GM12878 (cell line): ENCODE data around the gene SLC41A1. TPM values are rescaled to one million over a fixed set of nuclear protein-coding genes. Genes with fewer than 3 reads are reported as not detected.

Experiments used
- ATAC-seq: fragments of 200-7000 bp; cut with Tn5 transposase; 3 replicates; pipeline ENCODE4 v1.9.1; 2020; ENCODE audit warnings: mild to moderate bottlenecking, moderate library complexity
- BruUV-seq: library from RNA; stranded (reverse); fragments of 400-500 nt; replicated peaks from 2 replicates; lab custom pipeline; 2021; lab: Mats Ljungman, UMichigan
- CTCF ChIA-PET: fragments of 300-600 bp; sonication (Branson Sonifier 250); formaldehyde crosslinking; extraction: SDS; loops from one replicate; lab custom pipeline; 2021; ENCODE audit warnings: inconsistent platforms; lab: Yijun Ruan, JAX
- POLR2A ChIA-PET: fragments of 350-600 bp; formaldehyde crosslinking; extraction: SDS; loops from one replicate; lab custom pipeline; 2021; ENCODE audit warnings: inconsistent platforms; lab: Charles Lee
- RAD21 ChIA-PET: fragments of 300-600 bp; sonication (Branson Sonifier 250); formaldehyde crosslinking; loops from one replicate; lab custom pipeline; 2023; ENCODE audit warnings: antibody characterized with exemption; ENCODE audit not compliant: unreplicated experiment; lab: Charles Lee
- SMC1A ChIA-PET: fragments of 300-600 bp; sonication (Branson Sonifier 250); formaldehyde crosslinking; loops from one replicate; lab custom pipeline; 2023; ENCODE audit not compliant: unreplicated experiment, uncharacterized antibody; lab: Charles Lee
- DNase-seq: peaks from one replicate; pipeline ENCODE4 v3.0.0-alpha.2; 2011; ENCODE audit warnings: low read depth, low spot score
- FAIRE-seq: peaks from 3 replicates; lab custom pipeline; 2011; peaks lifted over from hg19 to GRCh38; lab: Jason Lieb, UNC
- H2AFZ ChIP-seq: 2 replicates; pipeline ENCODE4 v1.6.0; 2011; ENCODE audit warnings: low read depth, low read length, control low read depth; ENCODE audit not compliant: control insufficient read depth
- H3K27ac ChIP-seq: 2 replicates; pipeline ENCODE4 v1.5.1; 2011; ENCODE audit warnings: control low read depth; ENCODE audit not compliant: control insufficient read depth, insufficient read depth
- H3K27me3 ChIP-seq, 2 experiments: replicated peaks in 1 of 2; 2 replicates each; pipeline versions ENCODE4 v1.6.0 to v1.6.1; 2011; ENCODE audit warnings: low read length in 1 of 2; ENCODE audit not compliant: control insufficient read depth in 2 of 2, insufficient read depth in 2 of 2
- H3K36me3 ChIP-seq, 2 experiments: 2 replicates each; pipeline ENCODE4 v1.5.1; 2011; ENCODE audit warnings: low read length in 1 of 2; ENCODE audit not compliant: control insufficient read depth in 2 of 2, insufficient read depth in 2 of 2
- H3K4me1 ChIP-seq: 2 replicates; pipeline ENCODE4 v1.6.1; 2011; ENCODE audit warnings: mild to moderate bottlenecking, low read length, moderate library complexity, mixed read lengths; ENCODE audit not compliant: control insufficient read depth, insufficient read depth
- H3K4me2 ChIP-seq: 2 replicates; pipeline ENCODE4 v1.6.0; 2011; ENCODE audit warnings: control low read depth; ENCODE audit not compliant: control insufficient read depth, insufficient read depth
- H3K4me3 ChIP-seq: fragments of 200-600 bp; sonication (generic); 2 replicates; pipeline ENCODE4 v1.5.1; 2016
- H3K79me2 ChIP-seq: 2 replicates; pipeline ENCODE4 v1.6.0; 2011; ENCODE audit warnings: low read length; ENCODE audit not compliant: control insufficient read depth, insufficient read depth
- H3K9ac ChIP-seq: 2 replicates; pipeline ENCODE4 v1.8.0; 2011; ENCODE audit warnings: low read length, control low read depth, mixed read lengths; ENCODE audit not compliant: control insufficient read depth, insufficient read depth
- H3K9me3 ChIP-seq: replicated peaks from 3 replicates; pipeline ENCODE4 v1.5.1; 2011; ENCODE audit warnings: mild to moderate bottlenecking, low read length; ENCODE audit not compliant: control insufficient read depth, insufficient read depth
- H4K20me1 ChIP-seq: 2 replicates; pipeline ENCODE4 v1.6.0; 2011; ENCODE audit not compliant: control insufficient read depth, insufficient read depth
- BMI1 ChIP-seq: fragments of 450-650 bp; IDR thresholded peaks from 2 replicates; pipeline ENCODE4 v1.6.1; 2016; ENCODE audit warnings: mild to moderate bottlenecking, moderate library complexity, borderline replicate concordance
- CBX5 ChIP-seq: sonication (generic); IDR thresholded peaks from 2 replicates; pipeline ENCODE4 v1.6.1; 2016; ENCODE audit warnings: low read depth, moderate library complexity, mild to moderate bottlenecking, inconsistent platforms
- KDM1A ChIP-seq: fragments of 200-600 bp; sonication (generic); IDR thresholded peaks from 2 replicates; pipeline ENCODE4 v1.6.1; 2016; ENCODE audit warnings: borderline replicate concordance
- POLR2A ChIP-seq: IDR thresholded peaks from 2 replicates; pipeline ENCODE4 v1.6.1; 2011; ENCODE audit warnings: low read depth, mild to moderate bottlenecking, low read length
- SMAD1 ChIP-seq: fragments of 450-650 bp; IDR thresholded peaks from 2 replicates; pipeline ENCODE4 v1.6.1; 2018; ENCODE audit warnings: mild to moderate bottlenecking, low read depth; ENCODE audit not compliant: partially characterized antibody
- SUPT20H ChIP-seq: IDR thresholded peaks from 2 replicates; pipeline ENCODE4 v1.6.1; 2011; ENCODE audit warnings: low read depth, mild to moderate bottlenecking, low read length, moderate library complexity, borderline replicate concordance; ENCODE audit not compliant: control insufficient read depth
- WRNIP1 ChIP-seq: IDR thresholded peaks from 2 replicates; pipeline ENCODE4 v1.6.1; 2011; ENCODE audit warnings: low read depth, low read length, improper control_type of control experiment, borderline replicate concordance
- WGBS: methylation state at CpG from one replicate; pipeline ENCODE4 v1.1.6; 2016; ENCODE audit warnings: low lambda C conversion rate; ENCODE audit not compliant: insufficient replicate concordance, insufficient coverage; ENCODE audit errors: missing lambda C conversion rate; 5-methylcytosine and 5-hydroxymethylcytosine counted together
- in situ Hi-C: fragments of 300-500 bp; cut with MboI; formaldehyde crosslinking; loops from 9 replicates; pipeline ENCODE4 v1.14.3; 2018; ENCODE audit warnings: mixed read lengths
- intact Hi-C: fragments of 100-400 bp; cut with micrococcal nuclease; formaldehyde crosslinking; loops from one replicate; pipeline ENCODE4 v1.14.2; 2022; ENCODE audit not compliant: unreplicated experiment
- polyA plus RNA-seq, 11 experiments: library from polyadenylated mRNA; depleted of rRNA in 4 of 11; unstranded in 6 of 11; stranded (reverse) in 5 of 11; fragments of >200 nt; fragmentation: Nextera tagmentation in 4 of 11; fragmentation: Illumina TruSeq in 1 of 11; extraction: Ambion mirVana in 4 of 11; extraction: Trizol in 1 of 11; gene quantifications; 1 replicate in 1 of 11; 2 replicates in 10 of 11; pipeline versions ENCODE4 v1.2.1 to v1.2.3, GENCODE V29; 2011 to 2016; ENCODE audit warnings: inconsistent platforms in 2 of 11, missing spikeins in 2 of 11, low read depth in 1 of 11
- total RNA-seq, 4 experiments: library from RNA; depleted of rRNA in 3 of 4; stranded (reverse); fragments of >200 nt in 3 of 4; fragmentation: Illumina TruSeq in 1 of 4; extraction: Trizol in 1 of 4; gene quantifications; 2 replicates each; pipeline versions ENCODE4 v1.2.1 to v1.2.3, GENCODE V29; 2013 to 2021
- TF ChIP-seq, protein P1 (sequence below), 3 experiments: IDR thresholded peaks in 2 of 3; conservative IDR thresholded peaks in 1 of 3; 2 replicates each; pipeline ENCODE4 v1.5.1; 2011; ENCODE audit warnings: low read depth in 3 of 3, low read length in 3 of 3, mild to moderate bottlenecking in 3 of 3, control low read depth in 2 of 3, moderate library complexity in 2 of 3, inconsistent platforms in 1 of 3, mixed read lengths in 1 of 3; ENCODE audit not compliant: control insufficient read depth in 2 of 3, insufficient read depth in 1 of 3; ENCODE audit errors: extremely low read depth in 1 of 3

Gene SLC41A1
- total and polyA plus RNA-seq, 10 of the 15 experiments (the other 5 are each of a cell fraction or from before 2014, with no cell fraction given), result 0.13 to 11.3 (median 0.42) TPM

DNA sequence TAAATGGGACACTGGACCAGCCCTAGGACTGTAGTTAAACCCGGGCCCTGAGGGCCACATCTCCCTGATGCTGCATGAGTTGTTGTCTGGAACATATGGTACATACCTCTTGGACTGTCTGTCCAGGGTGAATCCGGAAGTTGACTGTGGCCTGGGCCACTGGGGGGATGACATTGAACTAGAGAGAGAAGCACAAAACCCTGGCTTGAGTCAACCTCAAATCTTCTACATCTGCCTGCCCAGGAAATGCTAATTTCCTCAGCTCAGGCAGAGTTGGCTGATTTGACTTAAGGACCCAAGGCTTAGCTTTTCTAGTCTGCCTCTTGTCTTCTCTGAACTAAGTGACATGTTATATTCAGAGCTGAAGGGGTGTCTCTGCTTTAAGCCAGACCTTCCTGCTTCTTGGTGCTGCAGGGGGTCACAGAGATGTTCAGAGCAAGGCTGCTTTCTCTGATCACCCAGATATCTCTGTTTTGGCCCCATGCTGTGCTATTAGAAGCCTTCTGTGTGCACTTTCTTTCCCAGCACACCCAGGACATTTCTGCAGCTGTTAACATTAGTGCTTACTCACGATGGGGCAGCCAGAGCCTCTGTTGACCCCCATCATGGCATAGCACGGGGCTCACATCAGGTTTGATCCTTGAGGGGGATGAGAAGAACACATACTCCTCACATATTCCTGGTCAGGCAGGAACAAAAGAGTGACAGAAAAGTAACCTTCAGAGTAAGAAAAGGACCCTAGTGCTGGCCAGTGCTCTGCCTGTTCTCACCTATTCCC lies 27.3 kb upstream of the SLC41A1 start:
- DNase-seq (no peak), ATAC-seq (no peak; the same call in 2 of the 3 replicates), FAIRE-seq (no peak)
- ChIA-PET RAD21 (interaction anchor here (0.8 kb wide), 1 partner anchor 48 kb away, joined by 3 read pairs; no protein-coding TSS in a partner anchor), CTCF (interaction anchor here (0.9 to 1.0 kb wide), 2 partner anchors 14 to 45 kb away, joined by 3 read pairs; no protein-coding TSS in a partner anchor), POLR2A (no interaction called here), SMC1A (interaction anchor here (1.2 kb wide), 1 partner anchor 90 kb away, joined by 3 read pairs; no protein-coding TSS in a partner anchor)
- no peak overlapping the region for H3K27ac ChIP-seq
- no peaks in the 10 kb centered on the region for H3K4me1 ChIP-seq
- H3K79me2 ChIP-seq, result no peaks in the 10 kb centered on the region
- no peak overlapping the region for H3K4me3 ChIP-seq
- BruUV-seq, result no TSS peak
- no peaks in the 10 kb centered on the region for H4K20me1 ChIP-seq
- 8% methylated on average over 4 of the region's 4 CpGs for WGBS
- TF ChIP-seq POLR2A (no peak), SMAD1 (no peak), SUPT20H (no peak), WRNIP1 (no peak), KDM1A (no peak), CBX5 (no peak), BMI1 (no peak)
- TF ChIP-seq, protein P1, sequence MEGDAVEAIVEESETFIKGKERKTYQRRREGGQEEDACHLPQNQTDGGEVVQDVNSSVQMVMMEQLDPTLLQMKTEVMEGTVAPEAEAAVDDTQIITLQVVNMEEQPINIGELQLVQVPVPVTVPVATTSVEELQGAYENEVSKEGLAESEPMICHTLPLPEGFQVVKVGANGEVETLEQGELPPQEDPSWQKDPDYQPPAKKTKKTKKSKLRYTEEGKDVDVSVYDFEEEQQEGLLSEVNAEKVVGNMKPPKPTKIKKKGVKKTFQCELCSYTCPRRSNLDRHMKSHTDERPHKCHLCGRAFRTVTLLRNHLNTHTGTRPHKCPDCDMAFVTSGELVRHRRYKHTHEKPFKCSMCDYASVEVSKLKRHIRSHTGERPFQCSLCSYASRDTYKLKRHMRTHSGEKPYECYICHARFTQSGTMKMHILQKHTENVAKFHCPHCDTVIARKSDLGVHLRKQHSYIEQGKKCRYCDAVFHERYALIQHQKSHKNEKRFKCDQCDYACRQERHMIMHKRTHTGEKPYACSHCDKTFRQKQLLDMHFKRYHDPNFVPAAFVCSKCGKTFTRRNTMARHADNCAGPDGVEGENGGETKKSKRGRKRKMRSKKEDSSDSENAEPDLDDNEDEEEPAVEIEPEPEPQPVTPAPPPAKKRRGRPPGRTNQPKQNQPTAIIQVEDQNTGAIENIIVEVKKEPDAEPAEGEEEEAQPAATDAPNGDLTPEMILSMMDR (IDR thresholded peaks at IDR 0.05 in 2 of 3, conservative IDR thresholded peaks at IDR 0.05 in 1 of 3; ENCODE audit: control insufficient read depth in 2 of 3, extremely low read depth in 1 of 3, insufficient read depth in 1 of 3, low read depth in 3 of 3, low read length in 3 of 3), result no peak
- no peaks in the 10 kb centered on the region for H3K9me3 ChIP-seq
- no peak overlapping the region for H3K9ac ChIP-seq
- intact Hi-C loops (no loop called here), in situ Hi-C loops (no loop called here)
- H3K27me3 ChIP-seq, result no peaks in the 10 kb centered on the region; a peak in 1 of 4 replicates
- no peaks in the 10 kb centered on the region for H3K36me3 ChIP-seq
- no peak overlapping the region for H3K4me2 ChIP-seq
- H2AFZ ChIP-seq, result no peak overlapping the region
